SU-DHL-6 (cell line): ENCODE measurements around the gene DHX9.

ENCODE experiments used
- CTCF ChIP-seq: fragments of 200-600 bp; sonication (generic); IDR thresholded peaks from one replicate; pipeline ENCODE4 v1.5.1; 2017; ENCODE audit warnings: antibody characterized with exemption, mild to moderate bottlenecking, low read length, moderate library complexity; ENCODE audit not compliant: insufficient read depth, poor library complexity, severe bottlenecking
- EZH2phosphoT487 ChIP-seq: fragments of 200-600 bp; sonication (generic), shearing (Covaris generic); conservative IDR thresholded peaks from 2 replicates; pipeline ENCODE4 v1.6.1; 2018; ENCODE audit warnings: mild to moderate bottlenecking, antibody characterized with exemption, low read length, moderate library complexity, mixed read lengths

- TF ChIP-seq CTCF (no peak), EZH2phosphoT487 (no peak)
Observed at GRCh38 chr1:182802006-182802803, 36.9 kb upstream of the DHX9 start.
